Stimulated activated CD8-positive, alpha-beta memory T cell treated with anti-CD3 and anti-CD28 coated beads, Interleukin-7, amount 100 ng/mL, for 1 hour (primary cell): ENCODE measurements around the gene DENND2C.

Experiments
- DNase-seq, 2 donors: peaks; one replicate each; pipeline ENCODE4 v3.0.0-alpha.2; 2020; ENCODE audit warnings: low read depth in 2 of 2

Gene DENND2C

GRCh38 chr1:114547076-114547475 is 122.8 kb downstream of the DENND2C start:
- DNase-seq: no peak

DNA sequence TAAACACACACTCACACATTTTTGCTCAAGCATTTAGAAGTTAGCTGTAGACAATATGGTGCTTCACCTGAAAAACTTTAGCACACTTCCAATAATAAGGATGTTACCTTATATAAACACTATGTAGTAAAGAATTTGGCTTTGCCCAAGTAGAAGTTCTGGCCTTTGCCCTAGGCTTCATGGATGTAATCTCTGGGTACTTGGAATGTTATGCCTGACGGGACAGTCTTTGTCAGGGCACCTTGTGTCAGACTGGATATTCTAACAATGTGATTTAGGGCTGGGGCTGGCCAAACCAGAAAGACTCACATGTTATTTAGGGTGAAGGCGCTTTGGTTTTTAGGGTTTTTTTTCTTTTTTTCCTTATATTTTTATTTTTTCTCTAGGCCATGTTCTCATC is 124.1 kb downstream of the DENND2C start:
- DNase-seq: no peak

- no peak for DNase-seq
Measured at GRCh38 chr1:114545315-114545714, 124.5 kb downstream of the DENND2C start.

- no peak for DNase-seq
Measured at GRCh38 chr1:114540821-114541220, 129.0 kb downstream of the DENND2C start.

- DNase-seq: no peak
Measured at GRCh38 chr1:114540272-114540671, 129.6 kb downstream of the DENND2C start.

DNA sequence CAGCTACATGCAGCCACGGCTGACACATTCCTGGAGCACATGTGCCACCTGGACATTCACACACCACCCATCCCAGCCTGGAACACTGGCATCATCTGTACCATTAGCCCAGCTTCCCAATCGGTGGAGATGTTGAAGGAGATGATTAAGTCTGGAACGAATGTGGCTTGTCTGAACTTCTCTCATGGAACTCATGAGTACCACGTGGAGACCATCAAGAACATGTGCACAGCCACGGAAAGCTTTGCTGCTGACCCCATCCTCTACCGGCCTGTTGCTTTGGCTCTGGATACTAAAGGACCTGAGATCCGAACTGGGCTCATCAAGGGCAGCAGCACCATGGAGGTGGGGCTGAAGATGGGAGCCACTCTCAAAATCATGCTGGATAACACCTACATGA is 133.8 kb downstream of the DENND2C start:
- DNase-seq: no peak

DNA sequence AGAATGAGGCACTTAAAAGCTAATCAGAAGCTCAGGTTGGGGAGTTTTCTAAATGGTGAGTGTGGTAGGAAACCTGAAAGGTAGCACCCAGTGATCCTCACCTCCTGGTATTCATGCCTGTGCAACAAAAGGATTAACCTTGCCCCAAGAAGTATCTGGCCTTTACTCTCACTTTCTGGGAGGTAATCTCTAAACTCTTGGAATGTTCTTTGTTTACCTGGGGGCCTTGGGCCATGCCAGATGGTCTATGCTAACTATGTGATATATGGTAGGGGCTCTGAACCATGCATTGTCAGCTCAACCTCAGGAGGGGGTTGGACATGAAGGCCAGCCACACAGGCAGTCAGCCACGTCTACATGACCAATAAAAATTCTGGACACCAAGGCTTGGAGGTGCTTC is 134.4 kb downstream of the DENND2C start:
- no peak for DNase-seq
